Measurements from ENCODE around the gene METTL22. TPM values are rescaled to one million over a fixed set of nuclear protein-coding genes. Genes with fewer than 3 reads are reported as not detected.

Gene METTL22
- total and polyA plus RNA-seq, 2 donors (not counting 3 experiments of a cell fraction or from before 2014, with no cell fraction given): 42.0 to 52.6 TPM

DNA sequence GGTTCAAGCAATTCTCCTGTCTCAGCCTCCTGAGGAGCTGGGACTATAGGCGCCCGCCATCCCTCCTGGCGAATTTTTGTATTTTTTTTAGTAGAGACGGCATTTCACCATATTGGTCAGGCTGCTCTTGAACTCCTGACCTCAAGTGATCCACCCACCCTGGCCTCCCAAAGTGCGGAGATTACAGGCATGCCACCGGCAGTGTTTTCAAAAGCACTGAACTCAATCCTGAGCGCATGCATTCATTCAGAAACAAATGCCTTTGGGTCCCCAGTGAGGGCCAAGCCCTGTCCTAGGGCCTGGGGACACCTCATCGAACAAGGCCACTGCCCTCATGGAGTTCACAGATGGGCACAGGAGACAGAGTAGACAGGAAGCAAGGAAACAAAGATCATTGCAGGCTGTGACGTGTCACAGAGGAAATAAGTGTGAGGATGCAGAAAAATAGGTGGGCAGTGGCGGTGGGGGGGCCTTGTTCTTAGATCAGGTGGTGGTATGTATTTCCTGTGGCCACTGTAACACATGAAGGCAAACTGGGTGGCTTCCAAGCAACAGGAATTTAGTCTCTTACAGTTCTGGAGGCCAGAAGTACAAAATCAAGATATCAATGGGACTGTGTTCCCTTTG is 43.7 kb upstream of the METTL22 start:
- CTCF ChIA-PET: no interaction called here
- FAIRE-seq (no peak), DNase-seq (ENCODE audit: low read depth, low spot score) (no peak)
- dilution Hi-C loops (cut with MboI; ENCODE audit: extremely low pct_ligation_motif_present, low sequenced_read_pairs): no loop called here
- BruUV-seq (replicated peaks): no TSS peak
- Histone ChIP-seq H2AFZ (ENCODE audit: low read depth, low read length) (no peak overlapping the region), H3K27me3 (ENCODE audit: control insufficient read depth in 2 of 2, insufficient read depth in 2 of 2, low read length in 2 of 2) (no peaks in the 10 kb centered on the region), H3K9ac (replicated peaks; ENCODE audit: extremely low read depth, insufficient read depth, low read length) (no peak overlapping the region), H3K27ac (ENCODE audit: insufficient read depth, low read depth, low read length) (no peak overlapping the region), H3K9me3 (replicated peaks; ENCODE audit: control insufficient read depth, insufficient read depth, low read length) (no peaks in the 10 kb centered on the region), H4K20me1 (replicated peaks; ENCODE audit: control insufficient read depth, extremely low read depth, insufficient read depth, low read length) (no peaks in the 10 kb centered on the region), H3K4me1 (ENCODE audit: control insufficient read depth, extremely low read depth, insufficient read depth, low read length) (no peaks in the 10 kb centered on the region), H3K9me1 (replicated peaks; ENCODE audit: control insufficient read depth, extremely low read depth, insufficient read depth, low read length) (no peaks in the 10 kb centered on the region), H3K4me3 (replicated peaks in 1 of 3; ENCODE audit: insufficient read depth in 1 of 3, low read depth in 1 of 3, low read length in 3 of 3) (no peak overlapping the region), H3K79me2 (ENCODE audit: control insufficient read depth, insufficient read depth, low read length) (no peaks in the 10 kb centered on the region), H3K4me2 (ENCODE audit: insufficient read depth, low read length) (no peak overlapping the region), H3K36me3 (ENCODE audit: control insufficient read depth in 2 of 2, extremely low read depth in 1 of 2, insufficient read depth in 2 of 2, low read length in 2 of 2) (no peaks in the 10 kb centered on the region)
- TF ChIP-seq, protein P1, sequence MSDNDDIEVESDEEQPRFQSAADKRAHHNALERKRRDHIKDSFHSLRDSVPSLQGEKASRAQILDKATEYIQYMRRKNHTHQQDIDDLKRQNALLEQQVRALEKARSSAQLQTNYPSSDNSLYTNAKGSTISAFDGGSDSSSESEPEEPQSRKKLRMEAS (IDR thresholded peaks at IDR 0.05; ENCODE audit: insufficient read depth, insufficient read length): no peak
- TF ChIP-seq GATA2 (IDR thresholded peaks at IDR 0.05; ENCODE audit: insufficient read depth, insufficient read length, low read depth, low read length): no peak
- no peak for TF ChIP-seq POLR2AphosphoS5 (IDR thresholded peaks at IDR 0.05; ENCODE audit: insufficient read depth, low read depth, low read length)
- intact Hi-C loops (cut with micrococcal nuclease): no loop called here
- POLR2A ChIA-PET: no interaction called here

DNA sequence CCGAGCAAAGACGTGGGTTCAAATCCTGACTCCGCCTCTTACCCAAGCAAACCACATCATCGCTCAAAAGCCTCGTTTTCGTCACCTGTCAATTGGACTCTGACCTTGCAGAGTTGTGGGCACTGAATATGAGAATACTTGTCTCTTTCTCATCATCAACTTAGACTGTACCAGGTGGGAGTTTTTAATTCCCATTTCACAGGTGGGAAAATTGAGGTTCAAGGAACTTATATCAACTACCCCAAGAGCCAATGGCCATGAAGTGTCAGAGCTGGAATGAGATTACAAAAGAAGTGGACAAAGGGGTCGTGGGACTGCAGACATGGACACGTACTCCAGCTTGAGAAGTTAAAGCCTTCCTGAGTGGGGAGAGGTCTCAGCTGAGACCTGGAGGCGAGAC is 41.9 kb upstream of the METTL22 start:
- CTCF ChIA-PET: interaction anchor here (0.8 to 1.1 kb wide), 2 partner anchors 12 to 127 kb away, joined by 3 read pairs; no protein-coding TSS in a partner anchor
- Histone ChIP-seq H3K27me3 (ENCODE audit: control insufficient read depth in 2 of 2, insufficient read depth in 2 of 2, low read length in 2 of 2) (no peaks in the 10 kb centered on the region), H3K36me3 (ENCODE audit: control insufficient read depth in 2 of 2, extremely low read depth in 1 of 2, insufficient read depth in 2 of 2, low read length in 2 of 2) (no peaks in the 10 kb centered on the region), H3K9ac (replicated peaks; ENCODE audit: extremely low read depth, insufficient read depth, low read length) (no peak overlapping the region), H3K79me2 (ENCODE audit: control insufficient read depth, insufficient read depth, low read length) (no peaks in the 10 kb centered on the region), H4K20me1 (replicated peaks; ENCODE audit: control insufficient read depth, extremely low read depth, insufficient read depth, low read length) (no peaks in the 10 kb centered on the region), H3K4me3 (replicated peaks in 1 of 3; ENCODE audit: insufficient read depth in 1 of 3, low read depth in 1 of 3, low read length in 3 of 3) (no peak overlapping the region), H3K9me1 (replicated peaks; ENCODE audit: control insufficient read depth, extremely low read depth, insufficient read depth, low read length) (no peaks in the 10 kb centered on the region), H3K4me2 (ENCODE audit: insufficient read depth, low read length) (no peak overlapping the region), H3K9me3 (replicated peaks; ENCODE audit: control insufficient read depth, insufficient read depth, low read length) (no peaks in the 10 kb centered on the region), H3K4me1 (ENCODE audit: control insufficient read depth, extremely low read depth, insufficient read depth, low read length) (no peaks in the 10 kb centered on the region), H3K27ac (ENCODE audit: insufficient read depth, low read depth, low read length) (no peak overlapping the region), H2AFZ (ENCODE audit: low read depth, low read length) (no peak overlapping the region)
- TF ChIP-seq FOS (IDR thresholded peaks at IDR 0.05; ENCODE audit: borderline replicate concordance, insufficient read depth, low read length): no peak
- no peak for TF ChIP-seq GATA2 (IDR thresholded peaks at IDR 0.05; ENCODE audit: insufficient read depth, insufficient read length, low read depth, low read length)
- no peak for TF ChIP-seq EZH2 (IDR thresholded peaks at IDR 0.05; ENCODE audit: borderline replicate concordance, low read depth, low read length, severe bottlenecking)
- no peak for TF ChIP-seq POLR2AphosphoS5 (IDR thresholded peaks at IDR 0.05; ENCODE audit: insufficient read depth, low read depth, low read length)
- no peak for TF ChIP-seq CTCF (IDR thresholded peaks at IDR 0.05; ENCODE audit: extremely low read depth in 1 of 2, insufficient read depth in 1 of 2, low read depth in 1 of 2, low read length in 2 of 2)
- TF ChIP-seq, protein P1 (IDR thresholded peaks at IDR 0.05; ENCODE audit: insufficient read depth, insufficient read length): no peak
- no peak for TF ChIP-seq MYC (IDR thresholded peaks at IDR 0.05; ENCODE audit: low read depth, low read length)
- no peak for TF ChIP-seq JUN (IDR thresholded peaks at IDR 0.05; ENCODE audit: borderline replicate concordance, insufficient read depth, insufficient read length, low read depth)
- FAIRE-seq (no peak), DNase-seq (ENCODE audit: low read depth, low spot score) (no peak)
- POLR2A ChIA-PET: no interaction called here
- dilution Hi-C loops (cut with MboI; ENCODE audit: extremely low pct_ligation_motif_present, low sequenced_read_pairs): no loop called here
- no TSS peak for BruUV-seq (replicated peaks)
- intact Hi-C loops (cut with micrococcal nuclease): no loop called here
